GM21390 (cell line): ENCODE results near the gene ANXA2R.
A peak's percentile ranks its signal among the peaks of the same experiment; 100 is the strongest.
"Not testable (repeated sequence)": the region's sequence is repeated elsewhere in the genome, so short reads cannot be mapped to it uniquely, and the experiment has no call there.

Source experiments
- ATAC-seq: cut with Tn5 transposase; IDR thresholded peaks from one replicate; pipeline ENCODE4 v1.9.1; 2021; ENCODE audit not compliant: unreplicated experiment

The ANXA2R gene

DNA sequence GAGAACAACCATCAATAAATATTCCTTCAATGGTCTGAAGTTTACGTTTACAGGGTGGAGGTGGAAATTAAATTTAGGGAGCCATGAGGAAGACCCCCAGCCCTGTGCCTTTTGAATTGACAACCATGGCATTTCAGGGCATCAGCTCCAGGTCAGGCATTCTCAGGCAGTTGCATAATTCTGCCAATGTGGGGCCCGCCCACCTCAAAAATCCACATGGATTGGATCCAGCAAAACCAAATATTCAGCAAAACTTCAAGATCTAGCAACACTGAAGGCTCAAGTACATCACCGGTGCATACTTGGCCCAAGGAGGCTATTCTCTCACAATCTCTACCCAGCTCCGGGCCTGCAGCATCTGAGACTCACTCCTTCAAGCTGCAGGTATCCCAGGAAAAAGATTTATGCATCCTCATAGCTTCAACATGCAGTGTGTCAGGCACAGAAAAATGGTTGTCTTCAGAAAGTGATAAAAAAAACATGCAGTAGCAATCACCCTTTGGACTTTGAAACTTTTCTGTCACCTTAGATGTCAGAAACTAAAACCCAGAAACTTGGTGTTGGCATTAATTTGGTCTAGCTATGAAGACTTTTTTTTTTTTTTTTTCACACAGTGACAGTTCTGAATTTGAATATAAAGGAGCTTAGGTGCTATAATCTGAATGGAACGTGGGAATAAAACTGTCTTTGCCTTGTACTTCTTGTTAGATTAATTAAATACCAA is 21.4 kb upstream of the ANXA2R start:
- no peak for ATAC-seq

- not testable (repeated sequence) for ATAC-seq
These were observed 19.9 kb upstream of the ANXA2R start for GRCh38 chr5:43060020-43060419.

DNA sequence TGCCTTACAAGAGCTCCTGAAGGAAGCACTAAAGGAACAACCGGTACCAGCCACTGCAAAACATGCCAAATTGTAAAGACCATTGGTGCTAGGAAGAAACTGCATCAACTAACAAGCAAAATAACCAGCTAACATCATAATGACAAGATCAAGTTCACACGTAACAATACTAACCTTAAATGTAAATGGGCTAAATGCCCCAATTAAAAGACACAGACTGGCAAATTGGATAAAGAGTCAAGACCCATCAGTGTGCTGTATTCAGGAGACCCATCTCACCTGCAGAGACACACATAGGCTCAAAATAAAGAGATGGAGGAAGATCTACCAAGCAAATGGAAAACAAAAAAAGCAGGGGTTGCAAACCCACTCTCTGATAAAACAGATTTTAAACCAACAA is 15.0 kb upstream of the ANXA2R start:
- not testable (repeated sequence) for ATAC-seq

GRCh38 chr5:43051684-43052083 is 11.6 kb upstream of the ANXA2R start:
- ATAC-seq, result no peak

GRCh38 chr5:43050384-43050783 is 10.3 kb upstream of the ANXA2R start:
- no peak for ATAC-seq

GRCh38 chr5:43049236-43049635 is 9.1 kb upstream of the ANXA2R start:
- ATAC-seq, result no peak

GRCh38 chr5:43046474-43046873 is 6.4 kb upstream of the ANXA2R start:
- no peak for ATAC-seq

DNA sequence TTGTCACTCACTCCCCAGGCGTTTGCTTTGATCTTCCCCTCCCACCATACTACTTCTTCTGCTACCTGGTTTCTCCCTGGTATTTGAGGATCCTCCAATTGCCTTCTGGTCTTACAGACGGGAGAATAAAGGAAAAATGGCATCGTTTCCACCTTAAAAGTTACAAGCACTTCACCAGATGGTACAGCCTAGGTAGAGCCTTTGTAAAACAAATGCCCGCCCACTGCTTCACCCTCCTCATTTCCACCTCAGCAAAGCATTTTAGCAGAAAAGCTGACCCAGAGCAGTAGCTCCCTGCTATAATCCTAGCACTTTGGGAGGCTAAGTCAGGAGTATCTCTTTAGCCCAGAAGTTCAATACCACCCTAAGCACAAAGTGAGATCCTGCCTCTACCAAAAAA is 5.1 kb upstream of the ANXA2R start:
- no peak for ATAC-seq

DNA sequence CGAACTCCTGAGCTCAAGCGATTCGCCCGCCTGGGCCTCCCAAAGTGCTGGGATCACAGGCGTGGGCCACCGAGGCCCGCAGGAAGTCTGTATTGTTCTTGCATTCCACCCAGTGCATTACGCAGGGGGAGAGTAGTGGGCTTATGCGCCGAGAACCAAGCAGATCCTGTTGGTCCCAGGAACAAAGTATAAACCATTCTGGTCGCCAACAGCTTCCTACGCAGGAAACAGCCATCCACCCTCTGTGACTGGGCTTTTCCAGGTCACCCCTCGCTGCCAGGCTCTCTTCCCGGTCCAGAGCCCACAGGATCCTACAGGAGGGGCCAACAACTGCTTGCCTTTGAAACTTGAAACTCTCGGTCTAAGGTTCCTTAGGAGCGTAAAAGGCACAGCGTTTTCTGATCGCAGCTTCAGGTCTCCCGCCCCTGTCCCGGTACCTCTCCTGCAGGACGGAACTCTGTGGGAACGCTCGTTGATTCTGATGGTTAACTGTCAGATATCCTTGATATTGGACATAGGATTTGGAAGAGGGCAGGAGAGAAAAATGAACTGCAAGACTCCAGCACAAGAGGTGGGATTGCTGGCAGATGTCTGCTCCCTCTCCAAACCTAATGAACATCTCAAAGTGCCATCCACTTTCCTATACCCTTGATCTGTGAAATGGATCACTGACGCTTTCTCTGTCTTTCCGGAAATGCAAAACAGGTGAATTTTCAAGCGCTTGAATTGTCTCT is 4.2 kb upstream of the ANXA2R start:
- ATAC-seq, result no peak

GRCh38 chr5:43043400-43043756 is 3.3 kb upstream of the ANXA2R start:
- no peak for ATAC-seq

- peak; percentile 26 for ATAC-seq
These were observed 2.7 kb upstream of the ANXA2R start for GRCh38 chr5:43042626-43043399.

DNA sequence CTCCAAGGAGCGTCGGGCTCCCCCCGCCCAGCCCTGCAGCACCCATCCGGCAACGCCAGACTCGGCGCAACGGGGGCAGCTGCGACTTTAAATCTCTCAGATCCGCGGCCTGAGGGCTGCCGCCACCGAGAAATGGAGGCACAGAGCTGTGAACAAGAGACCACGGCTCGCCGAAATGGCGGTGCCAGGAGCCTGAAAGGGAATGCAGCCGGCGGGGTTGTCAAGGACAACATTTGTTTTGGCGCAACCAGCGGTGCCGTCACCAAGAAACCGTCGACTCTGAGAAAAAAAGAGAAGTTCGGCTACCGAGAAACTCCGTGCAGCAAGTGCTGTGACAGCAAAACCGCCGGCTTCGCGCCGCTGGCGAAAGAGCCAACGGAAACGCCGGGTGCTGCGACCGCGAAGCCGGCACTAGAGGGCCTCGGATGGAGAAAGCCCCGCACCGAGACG is 2.1 kb upstream of the ANXA2R start:
- peak; percentile 31 for ATAC-seq

GRCh38 chr5:43041669-43042175 is 1.6 kb upstream of the ANXA2R start:
- peak; percentile 12 for ATAC-seq

DNA sequence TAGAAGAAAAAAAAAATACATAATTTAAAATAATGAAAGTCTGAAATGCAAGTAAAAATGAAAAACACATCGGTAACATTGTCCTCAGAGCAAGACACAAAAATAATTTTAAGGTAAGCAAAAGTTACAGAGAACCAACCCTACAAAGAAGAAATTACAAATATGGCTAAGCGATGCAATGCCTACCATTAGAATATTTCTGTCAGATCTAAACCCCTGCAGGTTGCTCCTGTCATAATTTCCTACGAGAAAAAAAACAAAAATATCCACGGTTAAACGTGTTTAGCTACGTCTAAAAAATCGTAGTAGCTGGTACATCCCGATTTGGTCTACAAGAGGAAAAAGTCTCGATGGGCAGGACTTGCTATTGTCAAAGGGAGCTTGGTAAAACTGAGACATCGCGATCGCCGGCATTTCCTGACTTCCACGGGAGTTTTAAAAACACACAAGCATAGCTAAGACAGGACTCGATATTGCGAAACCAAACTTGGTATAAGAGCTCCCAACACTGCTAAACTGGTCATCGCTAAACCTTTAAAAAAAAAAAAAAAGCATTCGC is 1.1 kb upstream of the ANXA2R start:
- no peak for ATAC-seq

DNA sequence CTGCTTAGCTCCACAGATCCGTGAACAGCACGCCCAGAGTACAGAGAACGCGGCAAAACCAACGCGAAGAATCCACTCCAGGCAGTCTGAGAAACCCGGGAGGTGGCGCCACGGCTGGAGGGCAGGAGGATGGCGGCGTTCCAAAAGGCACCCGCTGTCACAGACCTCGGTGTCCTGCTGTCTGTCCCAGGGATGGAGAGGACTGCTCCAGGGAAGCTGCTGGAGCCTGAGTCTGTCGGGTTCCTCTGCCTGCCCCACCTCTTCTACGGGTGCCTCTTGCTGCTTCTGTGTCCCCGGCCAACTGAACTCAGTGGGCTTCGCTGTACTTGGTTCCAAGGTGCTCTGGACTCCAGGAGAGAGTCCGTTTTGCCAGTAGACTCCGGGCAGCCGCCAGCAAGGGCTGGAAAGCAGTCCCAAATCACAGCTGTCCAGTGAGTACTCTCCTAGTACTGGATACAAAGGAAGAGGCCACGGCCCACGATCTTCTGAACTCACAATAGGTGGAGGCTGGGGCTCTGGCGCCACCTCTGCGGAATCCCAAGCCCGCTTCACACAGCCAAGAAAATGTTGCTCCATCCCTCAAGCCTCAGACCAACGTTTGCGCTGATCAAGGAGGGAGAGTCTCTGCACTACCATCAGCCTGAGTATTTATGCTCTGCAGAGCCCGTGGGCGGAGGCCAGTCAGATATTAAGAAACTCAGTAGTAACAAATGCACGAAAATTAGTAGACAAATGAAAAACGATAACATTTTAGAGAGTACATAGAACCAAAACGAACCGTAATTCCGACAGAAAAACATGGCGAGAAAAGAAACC is 440 bp downstream of the ANXA2R start:
- ATAC-seq, result no peak

- no peak for ATAC-seq
These were observed 1.0 kb downstream of the ANXA2R start for GRCh38 chr5:43039152-43039470.

GRCh38 chr5:43038496-43038989 is 1.6 kb downstream of the ANXA2R start:
- no peak for ATAC-seq

DNA sequence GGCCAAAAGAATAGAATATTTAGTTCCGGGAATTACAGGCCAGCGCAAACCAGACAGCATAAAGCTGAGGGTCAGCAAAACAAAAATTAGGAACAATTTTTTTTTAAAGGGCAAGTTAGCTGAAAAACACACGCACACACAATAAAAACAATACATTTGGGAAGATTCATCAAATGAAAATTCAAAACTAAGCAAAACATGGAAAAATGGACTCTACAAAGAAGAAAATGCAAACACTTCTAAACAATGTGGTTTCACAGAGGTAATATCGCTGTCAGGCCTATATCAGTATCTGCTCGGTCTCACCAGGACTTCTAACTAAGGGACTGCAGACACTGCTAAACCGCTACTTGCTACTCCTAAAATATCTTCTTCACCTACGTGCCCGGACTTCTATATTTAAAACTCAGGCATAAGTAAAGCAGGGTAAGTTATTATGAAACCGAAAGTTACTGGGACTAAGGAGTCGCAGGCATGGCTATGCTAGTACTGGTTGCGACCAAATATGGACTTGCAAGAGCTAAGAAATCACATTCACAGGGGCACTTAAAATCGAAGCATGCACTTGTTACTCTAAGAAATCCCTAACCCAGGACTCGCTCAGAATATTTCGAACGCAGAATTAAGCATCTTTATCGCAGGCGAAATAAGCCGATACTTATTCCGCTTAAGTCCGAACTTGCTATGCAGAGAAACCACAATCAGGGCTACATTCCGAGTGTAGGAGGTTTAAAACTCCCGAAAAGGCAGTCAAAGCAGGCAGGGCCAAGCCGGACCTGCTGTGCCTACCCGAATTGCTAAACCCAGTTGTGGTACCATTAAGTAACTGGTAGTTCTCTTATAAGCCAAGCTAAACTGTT is 2.3 kb downstream of the ANXA2R start:
- no peak for ATAC-seq

GRCh38 chr5:43036856-43037635 is 3.1 kb downstream of the ANXA2R start:
- ATAC-seq, result no peak
